Upper lobe of left lung (tissue), 6 donors: Measurements from ENCODE around the gene CNTROB. TPM values are rescaled to one million over a fixed set of nuclear protein-coding genes. Genes with fewer than 3 reads are reported as not detected.
A peak's percentile ranks its signal among the peaks of the same experiment; 100 is the strongest.

Experiments used
- ATAC-seq, 2 donors: fragments of 200-7000 bp; cut with Tn5 transposase; one replicate each; pipeline ENCODE4 v1.9.1; 2022; ENCODE audit warnings: mild to moderate bottlenecking in 2 of 2, moderate library complexity in 2 of 2; ENCODE audit not compliant: low FRiP score in 2 of 2
- DNase-seq, 2 donors: peaks; one replicate each; pipeline ENCODE4 v3.0.0-alpha.2; 2019 to 2020
- H3K27ac ChIP-seq, 4 donors: fragments of 200-600 bp; sonication (generic); one replicate each; pipeline ENCODE4 v1.5.1; 2016 to 2019
- H3K27me3 ChIP-seq, 4 donors: fragments of 200-600 bp; sonication (generic); one replicate each; pipeline ENCODE4 v1.5.1; 2017 to 2019
- H3K36me3 ChIP-seq, 4 donors: fragments of 200-600 bp; sonication (generic); one replicate each; pipeline ENCODE4 v1.5.1; 2016 to 2019
- H3K4me1 ChIP-seq, 4 donors: fragments of 200-600 bp; sonication (generic); one replicate each; pipeline ENCODE4 v1.5.1; 2018 to 2019
- H3K4me3 ChIP-seq, 4 donors: fragments of 200-600 bp; sonication (generic); one replicate each; pipeline ENCODE4 v1.5.1; 2017 to 2019; ENCODE audit warnings: mild to moderate bottlenecking in 2 of 4, moderate library complexity in 1 of 4
- H3K9me3 ChIP-seq, 4 donors: fragments of 200-600 bp; sonication (generic); one replicate each; pipeline ENCODE4 v1.5.1; 2018 to 2019
- CTCF ChIP-seq, 6 experiments: fragments of 450-650 bp in 4 of 6; fragments of 200-600 bp in 2 of 6; sonication (generic) in 2 of 6; IDR thresholded peaks; one replicate each; pipeline ENCODE4 v1.5.1; 2016 to 2019; ENCODE audit warnings: antibody characterized with exemption in 6 of 6
- EP300 ChIP-seq, 4 donors: sonication (generic); formaldehyde crosslinking; IDR thresholded peaks; one replicate each; pipeline ENCODE4 v1.5.1; 2017; ENCODE audit warnings: antibody characterized with exemption in 4 of 4, control low read depth in 2 of 4
- POLR2A ChIP-seq, 4 donors: fragments of 450-650 bp; IDR thresholded peaks; one replicate each; pipeline ENCODE4 v1.5.1; 2016 to 2017; ENCODE audit warnings: antibody characterized with exemption in 4 of 4, mild to moderate bottlenecking in 2 of 4
- POLR2AphosphoS5 ChIP-seq, 2 donors: sonication (generic); formaldehyde crosslinking; IDR thresholded peaks; one replicate each; pipeline ENCODE4 v1.5.1; 2017; ENCODE audit warnings: antibody characterized with exemption in 2 of 2
- WGBS, 2 donors: methylation state at CpG; one replicate each; pipeline ENCODE4 v1.1.5; 2017 to 2018; 5-methylcytosine and 5-hydroxymethylcytosine counted together
- total RNA-seq, 6 donors: library from RNA; depleted of rRNA in 4 of 6; stranded (reverse); fragments of >200 nt in 4 of 6; gene quantifications; one replicate each; pipeline versions ENCODE4 v1.1.0 to v1.2.1, GENCODE V29; 2016 to 2021
- donor health status: DM: no; HTN: no; CAD: no; lungs with moderate emphysema.
- donor health status: DM: no; HTN: yes; CAD: no; lungs with severe emphysema.

The CNTROB gene
- total RNA-seq, 6 donors from 2014 or later: 50.6 to 216 (median 88.3) TPM

- DNase-seq (peak in 1 of 2 donors; percentile 30), ATAC-seq (peak; percentile 84 to 87)
- H3K4me1 ChIP-seq: peaks cover 4 to 19% (median 14%) of the 10 kb centered on the region in 4 donors
- 17 to 20% methylated on average over 5 of the region's 5 CpGs for WGBS, 2 donors
- H3K27me3 ChIP-seq: no peaks in the 10 kb centered on the region
- H3K36me3 ChIP-seq: no peaks in the 10 kb centered on the region
- TF ChIP-seq CTCF (IDR thresholded peaks at IDR 0.05) (peak; percentile 63 to 88 (median 82)), POLR2A (IDR thresholded peaks at IDR 0.05) (no peak)
- H3K4me3 ChIP-seq: no peak overlapping the region
- H3K9me3 ChIP-seq: no peaks in the 10 kb centered on the region
- no peak overlapping the region for H3K27ac ChIP-seq
Measured at GRCh38 chr17:7988750-7989178, 56.8 kb downstream of the CNTROB start.

GRCh38 chr17:7989781-7990655 lies 58.0 kb downstream of the CNTROB start:
- WGBS, 2 donors: 3 to 7% methylated on average over 32 to 48 of the region's 59 CpGs
- Histone ChIP-seq H3K9me3 (no peaks in the 10 kb centered on the region), H3K36me3 (no peaks in the 10 kb centered on the region), H3K27ac (peak overlapping the region; percentile 56 to 86 (median 65)), H3K4me1 (peaks cover 4 to 19% (median 14%) of the 10 kb centered on the region in 4 donors), H3K4me3 (peak overlapping the region; percentile 14 to 76 (median 58)), H3K27me3 (no peaks in the 10 kb centered on the region)
- peak; percentile 92 to 94 for ATAC-seq
- TF ChIP-seq POLR2A (IDR thresholded peaks at IDR 0.05): peak in 2 of 4 donors; percentile 43 to 61
- TF ChIP-seq POLR2AphosphoS5 (IDR thresholded peaks at IDR 0.05): peak in 1 of 2 donors; percentile 23
- TF ChIP-seq CTCF (IDR thresholded peaks at IDR 0.05): peak; percentile 96 to 98 (median 98)
- no peak for TF ChIP-seq EP300 (IDR thresholded peaks at IDR 0.05)
- peak; percentile 87 to 96 for DNase-seq

- Histone ChIP-seq H3K36me3 (no peaks in the 10 kb centered on the region), H3K4me1 (peaks cover 4 to 23% (median 16%) of the 10 kb centered on the region in 4 donors), H3K9me3 (no peaks in the 10 kb centered on the region), H3K27me3 (no peaks in the 10 kb centered on the region), H3K4me3 (no peak overlapping the region), H3K27ac (no peak overlapping the region)
- TF ChIP-seq EP300 (IDR thresholded peaks at IDR 0.05) (no peak), POLR2AphosphoS5 (IDR thresholded peaks at IDR 0.05) (no peak), POLR2A (IDR thresholded peaks at IDR 0.05) (no peak), CTCF (IDR thresholded peaks at IDR 0.05) (no peak)
- DNase-seq: peak in 1 of 2 donors; percentile 18
- peak in 1 of 2 donors; percentile 46 for ATAC-seq
- 68 to 74% methylated on average over 2 of the region's 2 CpGs for WGBS, 2 donors
Measured at GRCh38 chr17:7992516-7992915, 60.5 kb downstream of the CNTROB start.

- WGBS, 2 donors: 55 to 71% methylated on average over 3 of the region's 3 CpGs
- no peak for TF ChIP-seq POLR2A (IDR thresholded peaks at IDR 0.05)
- no peak for TF ChIP-seq EP300 (IDR thresholded peaks at IDR 0.05)
- no peak for TF ChIP-seq CTCF (IDR thresholded peaks at IDR 0.05)
- no peak for TF ChIP-seq POLR2AphosphoS5 (IDR thresholded peaks at IDR 0.05)
- Histone ChIP-seq H3K27me3 (no peaks in the 10 kb centered on the region), H3K27ac (no peak overlapping the region), H3K36me3 (no peaks in the 10 kb centered on the region), H3K4me1 (peaks cover 4 to 23% (median 16%) of the 10 kb centered on the region in 4 donors), H3K9me3 (no peaks in the 10 kb centered on the region), H3K4me3 (no peak overlapping the region)
- DNase-seq: peak in 1 of 2 donors; percentile 20
- no peak for ATAC-seq
Measured at GRCh38 chr17:7992924-7993323, 60.9 kb downstream of the CNTROB start.
